Neuronal stem cell (in vitro differentiated cells): Measurements from ENCODE around the gene NUDT14.
A peak's percentile ranks its signal among the peaks of the same experiment; 100 is the strongest.

Experiments used
- DNase-seq: peaks from one replicate; pipeline ENCODE4 v3.0.0-alpha.2; 2013; ENCODE audit warnings: low spot score
- H2AFZ ChIP-seq: one replicate; pipeline ENCODE4 v1.6.1; 2013; ENCODE audit warnings: mild to moderate bottlenecking, low read length, inconsistent platforms
- H2AK5ac ChIP-seq: 2 replicates; pipeline ENCODE4 v1.6.1; 2013; ENCODE audit warnings: low read depth, mild to moderate bottlenecking, inconsistent platforms, low read length, moderate library complexity, mixed read lengths
- H2BK120ac ChIP-seq: 2 replicates; pipeline ENCODE4 v1.6.1; 2013; ENCODE audit warnings: low read depth, mild to moderate bottlenecking, inconsistent platforms, low read length, moderate library complexity, mixed read lengths
- H2BK12ac ChIP-seq: one replicate; pipeline ENCODE4 v1.6.1; 2013; ENCODE audit warnings: low read length, inconsistent platforms
- H2BK15ac ChIP-seq: 2 replicates; pipeline ENCODE4 v1.6.1; 2013; ENCODE audit warnings: mild to moderate bottlenecking, low read length, inconsistent platforms, mixed read lengths
- H2BK5ac ChIP-seq: one replicate; pipeline ENCODE4 v1.6.1; 2013; ENCODE audit warnings: inconsistent platforms, mild to moderate bottlenecking, low read length, moderate library complexity
- H3K14ac ChIP-seq: one replicate; pipeline ENCODE4 v1.6.1; 2013; ENCODE audit warnings: low read length, inconsistent platforms
- H3K18ac ChIP-seq: 2 replicates; pipeline ENCODE4 v1.6.1; 2013; ENCODE audit warnings: low read length, inconsistent platforms
- H3K23ac ChIP-seq: 2 replicates; pipeline ENCODE4 v1.6.1; 2013; ENCODE audit warnings: low read depth, mild to moderate bottlenecking, mixed read lengths, low read length, inconsistent platforms; ENCODE audit not compliant: poor library complexity
- H3K27ac ChIP-seq: replicated peaks from 3 replicates; pipeline ENCODE4 v1.5.1; 2013; ENCODE audit warnings: low read length, inconsistent platforms
- H3K27me3 ChIP-seq, 3 experiments: 2 replicates each; pipeline ENCODE4 v1.6.1; 2013; ENCODE audit warnings: low read length in 3 of 3, mild to moderate bottlenecking in 2 of 3, inconsistent platforms in 1 of 3, low read depth in 1 of 3, mixed read lengths in 1 of 3, moderate library complexity in 1 of 3; ENCODE audit not compliant: control insufficient read depth in 3 of 3, insufficient read depth in 3 of 3
- H3K36me3 ChIP-seq, 2 donors: replicated peaks in 1 of 2; 2 replicates each; pipeline ENCODE4 v1.6.1; 2013; ENCODE audit warnings: low read length in 2 of 2; ENCODE audit not compliant: control insufficient read depth in 2 of 2, insufficient read depth in 2 of 2
- H3K4ac ChIP-seq: 2 replicates; pipeline ENCODE4 v1.6.1; 2013; ENCODE audit warnings: inconsistent platforms, mild to moderate bottlenecking, low read length, moderate library complexity
- H3K4me1 ChIP-seq, 2 donors: 1 replicate in 1 of 2; 2 replicates in 1 of 2; pipeline ENCODE4 v1.6.1; 2013; ENCODE audit warnings: low read length in 2 of 2, low read depth in 1 of 2; ENCODE audit not compliant: control insufficient read depth in 2 of 2, insufficient read depth in 1 of 2
- H3K4me2 ChIP-seq: one replicate; pipeline ENCODE4 v1.6.1; 2013; ENCODE audit warnings: mild to moderate bottlenecking, low read length, inconsistent platforms; ENCODE audit not compliant: insufficient read depth, poor library complexity, severe bottlenecking
- H3K4me3 ChIP-seq, 2 donors: 2 replicates each; pipeline ENCODE4 v1.5.1; 2013; ENCODE audit warnings: low read length in 2 of 2, mild to moderate bottlenecking in 2 of 2, inconsistent platforms in 1 of 2, moderate library complexity in 1 of 2
- H3K79me1 ChIP-seq: one replicate; pipeline ENCODE4 v1.6.1; 2013; ENCODE audit warnings: low read depth, mild to moderate bottlenecking, inconsistent platforms, low read length, moderate library complexity
- H3K9ac ChIP-seq: one replicate; pipeline ENCODE4 v1.6.1; 2013; ENCODE audit warnings: mild to moderate bottlenecking, low read depth, low read length, inconsistent platforms; ENCODE audit not compliant: poor library complexity
- H3K9me3 ChIP-seq, 2 donors: replicated peaks in 1 of 2; 2 replicates each; pipeline versions ENCODE3 to v1.6.1; 2013; ENCODE audit warnings: low read length in 2 of 2, mild to moderate bottlenecking in 2 of 2, inconsistent platforms in 1 of 2, low read depth in 1 of 2, mixed read lengths in 1 of 2, moderate library complexity in 1 of 2; ENCODE audit not compliant: control insufficient read depth in 2 of 2, insufficient read depth in 1 of 2
- H4K8ac ChIP-seq: one replicate; pipeline ENCODE4 v1.6.1; 2013; ENCODE audit warnings: low read depth, mild to moderate bottlenecking, inconsistent platforms, low read length, moderate library complexity
- H4K91ac ChIP-seq: one replicate; pipeline ENCODE4 v1.6.1; 2013; ENCODE audit warnings: low read length, low read depth, mild to moderate bottlenecking, inconsistent platforms; ENCODE audit not compliant: poor library complexity
- WGBS, 2 donors: extraction: QIAGEN DNeasy Blood & Tissue Kit; methylation state at CpG; one replicate each; pipeline ENCODE4 v1.1.7; 2013; ENCODE audit warnings: missing lambda C conversion rate in 2 of 2, mixed read lengths in 1 of 2; ENCODE audit not compliant: insufficient read length in 2 of 2, insufficient replicate concordance in 1 of 2; ENCODE audit errors: extremely low coverage in 2 of 2; 5-methylcytosine and 5-hydroxymethylcytosine counted together

NUDT14 gene

DNA sequence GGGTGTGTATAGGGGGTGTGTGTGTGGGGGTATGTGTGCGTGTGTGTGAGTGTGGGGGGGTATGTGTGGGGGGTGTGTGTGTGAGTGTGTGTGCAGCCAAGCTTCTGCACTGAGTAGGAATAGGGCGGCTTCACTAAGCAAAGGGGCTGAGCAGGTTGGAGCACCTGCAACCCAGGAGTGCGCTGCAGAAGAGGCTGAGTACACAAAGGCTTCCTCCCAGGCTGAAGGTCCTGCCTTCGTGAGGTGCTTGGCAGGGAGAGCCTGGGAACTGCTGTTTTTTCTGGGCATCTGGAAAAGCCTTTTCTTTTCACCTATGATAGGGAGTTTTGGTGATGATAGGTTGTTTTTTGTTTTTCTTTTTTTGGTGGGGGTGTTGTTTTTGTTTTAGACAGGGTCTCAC is 6.0 kb upstream of the NUDT14 start:
- H3K9ac ChIP-seq: no peak overlapping the region
- no peak overlapping the region for H3K27ac ChIP-seq

DNA sequence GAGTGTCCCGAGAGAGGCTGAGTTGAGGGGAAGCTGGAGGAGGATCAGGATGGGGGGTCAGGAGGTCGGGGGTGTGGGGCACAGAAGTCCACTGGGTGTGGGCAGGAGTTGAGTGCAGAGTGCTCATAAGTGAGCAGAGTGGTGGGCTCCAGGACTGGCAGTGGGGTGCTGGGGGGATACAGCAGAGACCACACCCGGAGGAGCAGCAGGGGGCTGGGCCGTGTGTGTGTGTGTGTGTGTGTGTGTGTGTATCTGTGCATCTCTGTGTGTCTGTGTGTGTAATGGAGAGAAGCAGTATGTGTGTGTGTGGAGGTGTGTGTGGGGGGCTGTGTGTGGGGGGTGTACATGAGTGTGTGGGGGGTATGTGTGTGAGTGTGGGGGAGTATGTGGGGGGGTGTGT is 4.9 kb upstream of the NUDT14 start:
- Histone ChIP-seq H3K9ac (no peak overlapping the region), H3K4me2 (no peak overlapping the region), H2AK5ac (peak overlapping the region; percentile 28), H2BK15ac (no peak overlapping the region), H3K36me3 (no peaks in the 10 kb centered on the region), H3K27me3 (peaks cover 0 to 19% (median 6%) of the 10 kb centered on the region in 3 experiments), H2BK120ac (no peak overlapping the region), H2AFZ (no peak overlapping the region), H4K8ac (no peak overlapping the region), H3K4ac (no peak overlapping the region), H3K14ac (no peak overlapping the region), H3K27ac (no peak overlapping the region), H3K79me1 (no peaks in the 10 kb centered on the region), H2BK5ac (no peak overlapping the region), H3K23ac (no peak overlapping the region), H3K4me1 (peaks cover 6 to 9% of the 10 kb centered on the region in 2 donors), H3K4me3 (no peak overlapping the region), H3K9me3 (peaks cover 4 to 11% of the 10 kb centered on the region in 2 donors), H4K91ac (no peak overlapping the region), H2BK12ac (no peak overlapping the region), H3K18ac (no peak overlapping the region)
- no CpG with 5 or more reads among the region's 4 CpGs for WGBS, 2 donors
- no peak for DNase-seq

More for the DNA sequence above, 6.0 kb upstream of the NUDT14 start:
- H4K91ac ChIP-seq: no peak overlapping the region
- H3K4me3 ChIP-seq: no peak overlapping the region
- peaks cover 0 to 14% (median 2%) of the 10 kb centered on the region in 3 experiments for H3K27me3 ChIP-seq
- H3K36me3 ChIP-seq: no peaks in the 10 kb centered on the region
- no peak overlapping the region for H2BK12ac ChIP-seq
- no peak overlapping the region for H3K14ac ChIP-seq
- no peak overlapping the region for H3K4me2 ChIP-seq
- no peak overlapping the region for H2AFZ ChIP-seq
- no peaks in the 10 kb centered on the region for H3K79me1 ChIP-seq
- no peak overlapping the region for H3K23ac ChIP-seq
- H2BK120ac ChIP-seq: no peak overlapping the region
- H3K4ac ChIP-seq: no peak overlapping the region
- H4K8ac ChIP-seq: no peak overlapping the region
- 100% methylated on average over 1 of the region's 4 CpGs; no CpG with 5 or more reads in 1 of the 2 donors for WGBS, 2 donors
- no peak overlapping the region for H2BK5ac ChIP-seq
- no peak overlapping the region for H2BK15ac ChIP-seq
- H2AK5ac ChIP-seq: no peak overlapping the region
- H3K4me1 ChIP-seq: peaks cover 2 to 9% of the 10 kb centered on the region in 2 donors
- H3K18ac ChIP-seq: no peak overlapping the region
- H3K9me3 ChIP-seq: peaks cover 6 to 11% of the 10 kb centered on the region in 2 donors
- DNase-seq: no peak

GRCh38 chr14:105185001-105185400 is 3.9 kb upstream of the NUDT14 start:
- no peak overlapping the region for H3K4me2 ChIP-seq
- H2BK12ac ChIP-seq: no peak overlapping the region
- no peak overlapping the region for H3K4me3 ChIP-seq
- no peak overlapping the region for H3K4ac ChIP-seq
- peak overlapping the region; percentile 63 for H2AK5ac ChIP-seq
- H3K14ac ChIP-seq: no peak overlapping the region
- no peak for DNase-seq
- H3K9ac ChIP-seq: no peak overlapping the region
- H3K27ac ChIP-seq: no peak overlapping the region
- peaks cover 4 to 11% of the 10 kb centered on the region in 2 donors for H3K9me3 ChIP-seq
- no peak overlapping the region for H3K18ac ChIP-seq
- H2BK15ac ChIP-seq: peak overlapping the region; percentile 67
- peaks cover 0 to 23% (median 9%) of the 10 kb centered on the region in 3 experiments for H3K27me3 ChIP-seq
- peak overlapping the region; percentile 23 for H4K8ac ChIP-seq
- H2BK5ac ChIP-seq: peak overlapping the region; percentile 66
- H2BK120ac ChIP-seq: no peak overlapping the region
- no peak overlapping the region for H4K91ac ChIP-seq
- H3K36me3 ChIP-seq: no peaks in the 10 kb centered on the region
- H3K23ac ChIP-seq: no peak overlapping the region
- H3K79me1 ChIP-seq: no peaks in the 10 kb centered on the region
- H3K4me1 ChIP-seq: peaks cover 9 to 14% of the 10 kb centered on the region in 2 donors
- no peak overlapping the region for H2AFZ ChIP-seq
- no CpG with 5 or more reads among the region's 18 CpGs for WGBS, 2 donors

DNA sequence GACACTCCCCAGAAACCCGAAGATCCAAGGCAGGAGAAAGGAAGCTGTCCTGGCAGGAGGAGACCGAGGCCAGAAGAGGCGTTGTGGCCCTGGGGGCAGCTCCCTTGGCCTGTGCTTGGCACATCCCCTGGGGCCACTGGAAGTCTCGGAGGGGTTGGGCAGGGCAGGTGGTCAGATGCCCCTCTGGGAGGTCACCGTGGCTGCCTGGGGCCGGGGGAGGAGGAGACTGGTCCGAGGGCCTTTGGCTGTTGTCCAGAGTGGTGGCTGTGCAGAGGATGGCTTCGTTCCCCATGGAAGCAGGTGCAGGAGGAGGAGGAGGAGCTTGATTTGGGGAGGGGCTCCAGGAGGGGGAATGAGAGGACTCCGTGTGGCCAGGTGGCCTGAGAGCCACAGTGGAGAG is 3.3 kb upstream of the NUDT14 start:
- no peak overlapping the region for H2BK5ac ChIP-seq
- H2BK15ac ChIP-seq: peak overlapping the region; percentile 38
- H3K18ac ChIP-seq: no peak overlapping the region
- H3K79me1 ChIP-seq: peaks cover 4% of the 10 kb centered on the region
- no peak overlapping the region for H2BK120ac ChIP-seq
- no peak overlapping the region for H3K4ac ChIP-seq
- peak overlapping the region; percentile 44 for H3K23ac ChIP-seq
- H2AK5ac ChIP-seq: peak overlapping the region; percentile 53
- no CpG with 5 or more reads among the region's 9 CpGs for WGBS, 2 donors
- H4K91ac ChIP-seq: no peak overlapping the region
- H2AFZ ChIP-seq: no peak overlapping the region
- no peak overlapping the region for H3K9ac ChIP-seq
- peaks cover 4 to 11% of the 10 kb centered on the region in 2 donors for H3K9me3 ChIP-seq
- DNase-seq: no peak
- no peak overlapping the region for H4K8ac ChIP-seq
- H3K4me3 ChIP-seq: no peak overlapping the region
- no peak overlapping the region for H3K14ac ChIP-seq
- no peak overlapping the region for H2BK12ac ChIP-seq
- peaks cover 9 to 18% of the 10 kb centered on the region in 2 donors for H3K4me1 ChIP-seq
- no peaks in the 10 kb centered on the region for H3K36me3 ChIP-seq
- no peak overlapping the region for H3K4me2 ChIP-seq
- H3K27ac ChIP-seq: no peak overlapping the region
- H3K27me3 ChIP-seq: peaks cover 0 to 25% (median 9%) of the 10 kb centered on the region in 3 experiments
